ENCODE measurements around the gene SYK.

GRCh38 chr9:90870621-90871326, 69.2 kb downstream of the SYK start:
- TF ChIP-seq REST (IDR thresholded peaks at IDR 0.05; ENCODE audit: insufficient read depth in 1 of 2, low read depth in 2 of 2, low read length in 2 of 2) (no peak), POLR2AphosphoS5 (IDR thresholded peaks at IDR 0.05; ENCODE audit: low read depth, low read length) (no peak), TAF1 (IDR thresholded peaks at IDR 0.05; ENCODE audit: borderline replicate concordance, insufficient read depth, low read length) (no peak), FOXP2 (optimal IDR thresholded peaks at IDR 0.05; ENCODE audit: borderline replicate concordance, extremely low read depth, extremely low read length, insufficient read depth) (no peak), SIN3A (IDR thresholded peaks at IDR 0.05; ENCODE audit: borderline replicate concordance, insufficient read depth, low read length) (no peak)

Measured in PFSK-1 (cell line).